Adrenal gland (tissue), 12 donors: Measurements from ENCODE around the gene OR4D9. TPM values are rescaled to one million over a fixed set of nuclear protein-coding genes. Genes with fewer than 3 reads are reported as not detected.

Experiments used
- DNase-seq, 7 donors: peaks; one replicate each; pipeline ENCODE4 v3.0.0-alpha.2; 2019 to 2020
- H3K27ac ChIP-seq, 5 donors: fragments of 200-600 bp; sonication (generic) in 4 of 5; 1 replicate in 3 of 5; 2 replicates in 2 of 5; pipeline versions ENCODE4 v1.5.1 to v1.8.0; 2016 to 2020; ENCODE audit warnings: mild to moderate bottlenecking in 1 of 5
- H3K27me3 ChIP-seq: fragments of 200-600 bp; 2 replicates; pipeline ENCODE4 v1.8.0; 2021
- H3K36me3 ChIP-seq, 2 donors: fragments of 200-600 bp; replicated peaks in 1 of 2; 1 replicate in 1 of 2; 2 replicates in 1 of 2; pipeline versions ENCODE4 v1.5.1 to v1.8.0; 2018 to 2022
- H3K4me1 ChIP-seq, 2 donors: fragments of 200-600 bp; replicated peaks in 1 of 2; 1 replicate in 1 of 2; 2 replicates in 1 of 2; pipeline versions ENCODE4 v1.5.1 to v1.8.0; 2018 to 2021
- H3K4me3 ChIP-seq, 4 donors: fragments of 200-600 bp; sonication (generic) in 3 of 4; one replicate each; pipeline ENCODE4 v1.5.1; 2016 to 2018
- H3K9me3 ChIP-seq, 3 donors: fragments of 200-600 bp; sonication (generic) in 1 of 3; replicated peaks in 1 of 3; 1 replicate in 2 of 3; 2 replicates in 1 of 3; pipeline versions ENCODE4 v1.5.1 to v1.8.0; 2016 to 2021
- POLR2A ChIP-seq, 2 donors: fragments of 450-650 bp; IDR thresholded peaks; one replicate each; pipeline ENCODE4 v1.6.1; 2017; ENCODE audit warnings: antibody characterized with exemption in 2 of 2, mild to moderate bottlenecking in 2 of 2, moderate library complexity in 1 of 2
- WGBS, 4 donors: extraction: QIAGEN DNeasy Blood & Tissue Kit in 2 of 4; methylation state at CpG; one replicate each; pipeline versions ENCODE4 v1.1.5 to v1.1.7; 2013 to 2017; 5-methylcytosine and 5-hydroxymethylcytosine counted together
- intact Hi-C, 2 donors: fragments of 100-400 bp; cut with DNase I; formaldehyde crosslinking; loops; one replicate each; pipeline versions ENCODE4 v1.14.1 to v1.15.0; 2022 to 2023
- polyA plus RNA-seq, 3 donors: library from polyadenylated mRNA; stranded (reverse); fragments of 200-250 nt in 2 of 3; fragments of 350-450 nt in 1 of 3; fragmentation: Illumina TruSeq in 1 of 3; extraction: RNeasy Lipid Tissue Mini Kit (QIAGEN cat#74804) in 1 of 3; gene quantifications; one replicate each; pipeline ENCODE4 v1.2.3, GENCODE V29; 2013 to 2014
- total RNA-seq, 9 donors: library from RNA; depleted of rRNA in 4 of 9; stranded (reverse); fragments of >200 nt in 4 of 9; fragments of 120-200 nt in 1 of 9; fragmentation: NEBNext Ultra II Directional in 1 of 9; extraction: Animal tissue kit (Norgen Biotek cat#: 25700) in 1 of 9; gene quantifications; one replicate each; pipeline versions ENCODE4 v1.1.0 to v1.2.4, GENCODE V29; 2013 to 2023
- TF ChIP-seq, protein P1 (sequence below), 6 experiments: fragments of 450-650 bp in 4 of 6; fragments of 200-600 bp in 2 of 6; sonication (generic) in 1 of 6; IDR thresholded peaks; 1 replicate in 5 of 6; 2 replicates in 1 of 6; pipeline versions ENCODE4 v1.5.1 to v1.8.0; 2016 to 2021; ENCODE audit warnings: antibody characterized with exemption in 6 of 6, mild to moderate bottlenecking in 2 of 6, moderate library complexity in 1 of 6
- donor health status: healthy with polysubstance abuse.
- donor health status: Bipolar disorder and iron deficiency.
- donor health status: DM: yes; HTN: yes; CAD: no.
- donor health status: DM: no; HTN: no; CAD: no.
- donor health status: DM: no; HTN: no; CAD: no.
- donor health status: DM: yes; HTN: yes; CAD: no.

Gene OR4D9
- total and polyA plus RNA-seq, 12 donors, result not detected

DNA sequence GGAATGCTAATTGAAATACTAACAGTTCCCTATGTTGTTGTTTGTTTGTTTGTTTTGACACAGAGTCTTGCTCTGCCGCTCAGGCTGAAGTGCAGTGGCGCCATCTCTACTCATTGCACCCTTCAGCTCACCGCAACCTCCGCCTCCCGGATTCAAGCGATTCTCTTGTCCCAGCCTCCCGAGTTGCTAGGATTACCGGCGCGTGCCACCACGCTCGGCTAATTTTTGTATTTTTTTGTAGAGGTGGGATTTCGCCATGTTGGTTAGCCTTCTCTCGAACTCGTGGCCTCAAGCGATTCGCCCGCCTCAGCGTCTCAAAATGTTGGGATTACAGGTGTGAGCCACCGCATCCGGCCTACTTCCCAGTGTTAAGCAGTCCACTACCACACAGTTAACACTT is 42.0 kb downstream of the OR4D9 start:
- Histone ChIP-seq H3K27ac (peak overlapping the region; percentile 53 to 89 (median 86)), H3K27me3 (no peaks in the 10 kb centered on the region), H3K36me3 (no peaks in the 10 kb centered on the region), H3K9me3 (no peaks in the 10 kb centered on the region), H3K4me1 (peaks cover 4 to 45% of the 10 kb centered on the region in 2 donors), H3K4me3 (no peak overlapping the region)
- TF ChIP-seq, protein P1, sequence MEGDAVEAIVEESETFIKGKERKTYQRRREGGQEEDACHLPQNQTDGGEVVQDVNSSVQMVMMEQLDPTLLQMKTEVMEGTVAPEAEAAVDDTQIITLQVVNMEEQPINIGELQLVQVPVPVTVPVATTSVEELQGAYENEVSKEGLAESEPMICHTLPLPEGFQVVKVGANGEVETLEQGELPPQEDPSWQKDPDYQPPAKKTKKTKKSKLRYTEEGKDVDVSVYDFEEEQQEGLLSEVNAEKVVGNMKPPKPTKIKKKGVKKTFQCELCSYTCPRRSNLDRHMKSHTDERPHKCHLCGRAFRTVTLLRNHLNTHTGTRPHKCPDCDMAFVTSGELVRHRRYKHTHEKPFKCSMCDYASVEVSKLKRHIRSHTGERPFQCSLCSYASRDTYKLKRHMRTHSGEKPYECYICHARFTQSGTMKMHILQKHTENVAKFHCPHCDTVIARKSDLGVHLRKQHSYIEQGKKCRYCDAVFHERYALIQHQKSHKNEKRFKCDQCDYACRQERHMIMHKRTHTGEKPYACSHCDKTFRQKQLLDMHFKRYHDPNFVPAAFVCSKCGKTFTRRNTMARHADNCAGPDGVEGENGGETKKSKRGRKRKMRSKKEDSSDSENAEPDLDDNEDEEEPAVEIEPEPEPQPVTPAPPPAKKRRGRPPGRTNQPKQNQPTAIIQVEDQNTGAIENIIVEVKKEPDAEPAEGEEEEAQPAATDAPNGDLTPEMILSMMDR (IDR thresholded peaks at IDR 0.05), result no peak
- no peak for TF ChIP-seq POLR2A (IDR thresholded peaks at IDR 0.05)
- WGBS, 4 donors, result 92 to 96% (median 94%) methylated on average over 21 of the region's 21 CpGs
- intact Hi-C loops, result loop anchor here in 1 of 2 donors (5.0 kb wide), 1 partner anchor 64 kb away; the partner anchor contains the start of gene OSBP
- DNase-seq, result peak in 1 of 7 donors; percentile 9

DNA sequence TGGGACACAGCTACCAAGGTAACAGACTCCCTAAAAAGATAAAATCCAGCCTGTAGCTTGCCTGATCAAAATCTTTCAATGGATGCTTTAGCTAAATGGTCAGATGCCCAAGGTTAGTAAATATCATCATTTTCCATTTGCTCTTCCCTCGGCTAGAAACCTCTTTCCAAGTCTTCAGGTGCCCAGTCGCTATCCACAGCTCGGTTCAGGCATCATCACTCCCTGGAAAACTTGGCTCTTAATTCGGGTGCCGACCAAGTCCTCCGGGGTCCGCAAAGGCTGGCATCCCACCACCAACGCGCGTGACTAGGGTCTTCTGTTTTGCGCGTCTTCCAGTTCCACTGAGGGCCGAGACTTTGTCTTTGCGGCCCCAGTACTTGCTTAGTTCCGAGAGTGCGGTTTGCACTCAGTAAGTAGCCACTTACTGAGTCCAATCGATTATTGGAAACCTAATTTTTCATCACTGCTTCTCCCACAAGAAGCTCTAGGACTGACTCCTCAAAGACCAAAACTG is 44.3 kb downstream of the OR4D9 start:
- intact Hi-C loops, result no loop called here
- DNase-seq, result peak in 1 of 7 donors; percentile 10
- no peaks in the 10 kb centered on the region for H3K9me3 ChIP-seq
- TF ChIP-seq, protein P1 (IDR thresholded peaks at IDR 0.05), result no peak
- no peak for TF ChIP-seq POLR2A (IDR thresholded peaks at IDR 0.05)
- WGBS, 4 donors, result 37 to 53% (median 45%) methylated on average over 13 to 17 of the region's 17 CpGs
- H3K36me3 ChIP-seq, result no peaks in the 10 kb centered on the region
- peak overlapping the region in 4 of 5 donors; percentile 13 to 70 (median 29) for H3K27ac ChIP-seq
- H3K27me3 ChIP-seq, result no peaks in the 10 kb centered on the region
- peaks cover 4 to 28% of the 10 kb centered on the region in 2 donors for H3K4me1 ChIP-seq
- peak overlapping the region in 1 of 4 donors; percentile 29 for H3K4me3 ChIP-seq

DNA sequence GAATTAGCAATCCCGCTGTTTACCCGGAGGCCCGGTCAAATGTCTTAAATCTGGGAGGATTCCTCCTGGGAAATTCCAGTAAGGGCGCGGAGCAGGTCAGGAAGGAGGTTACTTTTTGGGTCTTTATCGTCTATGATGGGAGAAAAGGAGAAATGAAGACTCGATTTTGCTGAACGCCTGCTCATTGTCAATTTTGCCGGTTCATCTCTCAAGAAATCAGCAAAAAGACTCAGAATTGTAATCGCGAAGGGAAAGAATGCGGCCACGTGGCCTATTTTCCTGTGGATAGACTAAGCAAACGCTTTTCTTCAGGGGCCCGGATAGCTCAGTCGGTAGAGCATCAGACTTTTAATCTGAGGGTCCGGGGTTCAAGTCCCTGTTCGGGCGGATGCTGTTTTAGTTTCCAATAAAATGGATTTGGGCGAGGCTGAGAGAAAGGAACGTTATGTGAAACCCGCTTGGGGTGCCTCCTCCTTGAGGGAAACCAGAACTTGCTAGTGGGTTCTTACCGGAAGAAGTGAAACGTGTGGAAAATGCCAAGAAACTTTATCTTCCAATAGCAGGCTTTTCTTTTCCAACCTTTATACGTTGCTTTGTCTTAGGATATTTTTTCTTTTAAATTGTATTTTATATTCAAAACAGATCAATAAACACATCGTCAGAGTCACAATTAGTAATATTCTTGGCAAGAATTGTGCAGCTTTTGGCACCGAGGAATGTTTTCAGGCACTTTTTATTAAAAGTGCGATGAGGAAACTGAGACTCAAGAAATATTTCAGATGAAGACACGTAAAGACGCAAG is 45.0 kb downstream of the OR4D9 start:
- Histone ChIP-seq H3K4me3 (peak overlapping the region in 1 of 4 donors; percentile 29), H3K4me1 (peaks cover 4 to 32% of the 10 kb centered on the region in 2 donors), H3K27me3 (no peaks in the 10 kb centered on the region), H3K9me3 (no peaks in the 10 kb centered on the region), H3K36me3 (no peaks in the 10 kb centered on the region), H3K27ac (peak overlapping the region in 4 of 5 donors; percentile 22 to 70 (median 36))
- intact Hi-C loops, result no loop called here
- TF ChIP-seq, protein P1 (IDR thresholded peaks at IDR 0.05), result no peak
- no peak for TF ChIP-seq POLR2A (IDR thresholded peaks at IDR 0.05)
- WGBS, 4 donors, result 22 to 31% (median 24%) methylated on average over 30 of the region's 30 CpGs
- peak in 6 of 7 donors; percentile 28 to 85 (median 51) for DNase-seq

DNA sequence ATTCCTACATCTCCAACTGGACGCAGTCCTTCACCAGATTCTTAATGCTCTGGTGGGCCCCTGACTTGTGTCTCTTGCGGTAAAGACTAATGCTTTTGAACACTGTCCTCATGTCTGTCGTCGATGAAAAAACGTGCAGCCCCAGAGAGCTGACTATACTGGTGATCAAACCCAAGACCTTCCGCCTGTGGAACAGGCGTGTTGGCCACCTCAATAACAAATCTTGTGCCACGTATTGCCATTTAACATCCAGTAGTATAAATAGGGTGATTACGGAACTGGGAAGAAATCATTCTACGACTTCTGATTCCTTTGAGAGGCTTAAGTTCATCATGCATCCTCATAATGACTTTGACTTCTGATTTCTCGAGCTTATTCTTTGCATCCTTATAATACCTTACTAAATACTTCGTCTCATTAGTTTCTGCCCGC is 45.6 kb downstream of the OR4D9 start:
- H3K27me3 ChIP-seq, result no peaks in the 10 kb centered on the region
- H3K36me3 ChIP-seq, result no peaks in the 10 kb centered on the region
- peaks cover 3 to 28% of the 10 kb centered on the region in 2 donors for H3K4me1 ChIP-seq
- H3K27ac ChIP-seq, result peak overlapping the region in 3 of 5 donors; percentile 36 to 70 (median 37)
- TF ChIP-seq, protein P1 (IDR thresholded peaks at IDR 0.05), result no peak
- no peak for TF ChIP-seq POLR2A (IDR thresholded peaks at IDR 0.05)
- H3K9me3 ChIP-seq, result no peaks in the 10 kb centered on the region
- H3K4me3 ChIP-seq, result peak overlapping the region in 1 of 4 donors; percentile 29
- intact Hi-C loops, result no loop called here
- DNase-seq, result no peak
- WGBS, 4 donors, result 32 to 42% (median 34%) methylated on average over 13 of the region's 13 CpGs
